GM23248 (cell line): ENCODE data around the gene HSPBAP1.

ENCODE experiments used
- EZH2 ChIP-seq: fragments of 200-600 bp; sonication (generic); IDR thresholded peaks from 2 replicates; pipeline ENCODE4 v1.6.1; 2018; ENCODE audit warnings: antibody characterized with exemption, mild to moderate bottlenecking; ENCODE audit not compliant: insufficient read depth, poor library complexity, severe bottlenecking
- EZH2phosphoT487 ChIP-seq: fragments of 200-600 bp; sonication (generic); IDR thresholded peaks from 2 replicates; pipeline ENCODE4 v1.6.1; 2018; ENCODE audit warnings: antibody characterized with exemption, moderate library complexity, mild to moderate bottlenecking, low read depth; ENCODE audit not compliant: insufficient read depth

GRCh38 chr3:122789585-122790273 is 3.9 kb downstream of the HSPBAP1 start:
- TF ChIP-seq EZH2phosphoT487 (no peak), EZH2 (no peak)
